NT2/D1 (cell line): ENCODE results near the gene ALAS2.

Source experiments
- SUZ12 ChIP-seq: IDR thresholded peaks from 2 replicates; pipeline ENCODE4 v1.6.1; 2011; ENCODE audit not compliant: insufficient read length, insufficient read depth; ENCODE audit errors: extremely low read depth
- YY1 ChIP-seq: IDR thresholded peaks from 2 replicates; pipeline ENCODE4 v1.6.1; 2011; ENCODE audit not compliant: insufficient read length, insufficient read depth
- ZNF274 ChIP-seq: IDR thresholded peaks from 2 replicates; pipeline ENCODE4 v1.6.1; 2011; ENCODE audit warnings: mild to moderate bottlenecking, low read depth, low read length

DNA sequence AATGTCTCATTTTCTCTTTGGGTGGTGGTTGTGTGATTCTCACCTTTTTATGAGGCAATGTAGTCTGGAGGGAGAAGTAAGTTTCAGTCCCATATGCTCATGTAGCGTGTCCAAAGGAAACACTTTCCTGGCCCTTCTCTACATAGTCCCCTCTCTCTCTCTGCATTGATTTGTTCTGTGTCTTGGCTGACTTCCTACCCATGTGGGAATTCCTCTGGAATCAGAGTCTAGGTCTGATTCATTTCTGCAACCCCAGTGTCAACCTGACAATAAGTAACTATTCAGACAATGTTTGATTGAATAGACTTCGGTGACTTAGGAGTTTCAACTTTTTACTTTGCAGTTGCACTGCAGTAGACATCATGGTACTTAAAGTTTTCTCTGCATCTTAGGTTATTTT is 2.7 kb upstream of the ALAS2 start:
- TF ChIP-seq YY1 (no peak), ZNF274 (no peak), SUZ12 (no peak)
